Globus pallidus (tissue), 1 donor: ENCODE measurements around the gene PTGES3.
A peak's percentile ranks its signal among the peaks of the same experiment; 100 is the strongest.
"Not testable (repeated sequence)": the region's sequence is repeated elsewhere in the genome, so short reads cannot be mapped to it uniquely, and the experiment has no call there.

Source experiments
- DNase-seq: peaks from one replicate; pipeline ENCODE4 v3.0.0-alpha.2; 2015; ENCODE audit warnings: low spot score

PTGES3 gene, protein sequence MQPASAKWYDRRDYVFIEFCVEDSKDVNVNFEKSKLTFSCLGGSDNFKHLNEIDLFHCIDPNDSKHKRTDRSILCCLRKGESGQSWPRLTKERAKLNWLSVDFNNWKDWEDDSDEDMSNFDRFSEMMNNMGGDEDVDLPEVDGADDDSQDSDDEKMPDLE

DNA sequence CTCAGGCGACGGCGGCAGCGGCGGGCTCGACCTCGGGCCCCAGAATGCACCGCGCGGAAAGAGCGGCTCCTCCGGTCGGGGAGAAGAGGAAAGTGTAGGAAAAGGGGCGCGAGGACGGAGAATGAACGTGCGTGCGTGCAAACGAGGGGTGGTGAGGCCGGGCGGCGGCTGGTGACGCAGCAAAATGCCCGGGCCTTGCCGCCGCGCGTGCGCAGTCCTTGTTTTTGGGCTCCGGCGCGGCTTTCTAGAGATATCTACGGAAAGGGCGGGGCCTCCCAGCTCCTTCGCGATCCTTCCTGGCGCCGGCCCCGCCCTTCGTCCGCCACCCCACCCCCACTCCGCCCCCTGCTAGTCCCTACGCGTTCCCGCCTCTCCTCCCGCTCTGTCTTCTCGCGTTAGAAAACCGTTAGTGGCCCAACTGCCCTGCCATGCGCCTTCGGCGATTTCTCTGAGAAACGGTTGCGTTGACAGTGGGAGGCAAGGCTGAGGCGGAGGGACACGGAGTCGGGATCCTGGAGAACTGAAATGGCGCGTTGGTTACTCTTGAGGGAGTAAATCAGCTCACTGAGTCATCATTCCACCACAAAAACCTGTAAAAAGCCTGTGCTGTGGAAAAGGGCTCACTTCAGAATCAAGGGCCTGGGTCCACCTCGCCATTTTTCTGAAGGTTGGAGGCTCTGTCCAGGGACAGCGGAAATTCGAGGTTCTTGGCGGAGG, at the start of gene PTGES3:
Gene PTGES3 (minus strand): TSS at position 156 of the 717 bp plus-strand sequence. CDS start 285 bp downstream, outside the sequence.
- DNase-seq: peak; percentile 93

DNA sequence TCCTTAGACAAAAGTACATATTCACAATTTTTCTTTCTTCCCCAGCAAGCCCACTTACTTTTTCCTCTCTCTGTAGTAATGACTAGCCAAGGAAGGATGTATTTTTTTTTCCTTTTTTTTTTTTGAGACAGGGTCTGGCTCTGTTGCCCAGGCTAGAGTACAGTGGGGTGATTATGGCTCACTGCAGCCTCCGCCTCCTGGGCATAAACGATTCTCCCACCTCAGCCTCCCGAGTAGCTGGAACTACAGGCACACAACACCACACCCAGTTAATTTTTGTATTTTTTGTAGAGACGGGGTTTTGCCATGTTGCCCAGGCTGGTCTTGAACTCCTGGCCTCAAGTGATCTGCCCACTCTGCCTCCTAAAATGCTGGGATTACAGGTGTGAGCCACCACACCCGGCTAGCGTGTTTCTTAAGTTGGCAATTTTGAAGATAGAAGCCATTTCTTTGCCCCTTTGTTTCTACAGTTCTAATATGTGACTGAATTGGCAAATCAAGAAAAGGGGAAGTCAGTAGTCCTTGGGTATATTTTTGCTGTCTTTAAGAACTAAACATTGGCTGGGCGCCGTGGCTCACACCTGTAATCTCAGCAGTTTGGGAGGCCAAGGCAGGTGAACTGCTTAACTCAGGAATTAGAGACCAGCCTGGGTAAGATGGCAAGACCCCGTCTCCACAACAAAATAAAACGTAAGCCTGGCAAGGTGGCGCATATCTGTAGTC, 40.2 kb upstream of the PTGES3 start:
- DNase-seq: no peak

DNA sequence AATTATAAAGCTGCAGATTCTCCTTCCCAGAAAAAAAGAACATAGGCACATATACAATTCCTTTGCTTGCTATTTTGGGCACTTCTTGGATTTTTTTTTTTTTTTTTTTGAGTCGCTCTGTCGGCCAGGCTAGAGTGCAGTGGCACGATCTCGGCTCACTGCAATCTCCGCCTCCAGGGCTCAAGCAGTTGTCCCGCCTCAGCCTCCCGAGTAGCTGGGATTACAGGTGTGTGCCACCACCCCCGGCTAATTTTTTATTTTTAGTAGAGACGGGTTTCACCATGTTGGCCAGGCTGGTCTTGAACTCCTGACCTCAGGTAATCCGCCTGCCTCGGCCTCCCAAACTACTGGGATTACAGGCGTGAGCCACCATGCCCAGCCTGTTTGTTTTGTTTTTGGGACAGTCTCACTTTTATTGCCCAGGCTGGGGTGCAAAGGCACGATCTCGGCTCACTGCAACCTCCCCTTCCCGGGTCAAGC, 38.2 kb upstream of the PTGES3 start:
- DNase-seq: not testable (repeated sequence)

DNA sequence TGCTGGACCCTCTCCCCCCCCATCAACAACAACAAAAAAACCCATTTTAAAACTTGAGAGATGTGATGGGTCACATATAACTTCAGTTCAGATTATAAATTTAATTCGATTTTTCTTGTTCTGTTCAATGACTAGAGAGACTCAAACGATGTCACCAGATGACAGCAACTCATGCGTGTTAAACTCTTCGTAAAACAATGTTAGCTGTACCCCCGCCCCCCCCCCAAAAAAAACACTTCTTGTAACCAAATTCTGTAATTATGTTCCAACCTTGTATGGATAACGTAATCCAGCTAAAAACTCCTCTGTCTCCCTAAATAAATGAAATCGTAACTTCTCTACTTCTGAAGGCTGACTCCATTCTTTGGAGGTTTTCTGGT, 37.6 kb upstream of the PTGES3 start:
- DNase-seq: no peak

DNA sequence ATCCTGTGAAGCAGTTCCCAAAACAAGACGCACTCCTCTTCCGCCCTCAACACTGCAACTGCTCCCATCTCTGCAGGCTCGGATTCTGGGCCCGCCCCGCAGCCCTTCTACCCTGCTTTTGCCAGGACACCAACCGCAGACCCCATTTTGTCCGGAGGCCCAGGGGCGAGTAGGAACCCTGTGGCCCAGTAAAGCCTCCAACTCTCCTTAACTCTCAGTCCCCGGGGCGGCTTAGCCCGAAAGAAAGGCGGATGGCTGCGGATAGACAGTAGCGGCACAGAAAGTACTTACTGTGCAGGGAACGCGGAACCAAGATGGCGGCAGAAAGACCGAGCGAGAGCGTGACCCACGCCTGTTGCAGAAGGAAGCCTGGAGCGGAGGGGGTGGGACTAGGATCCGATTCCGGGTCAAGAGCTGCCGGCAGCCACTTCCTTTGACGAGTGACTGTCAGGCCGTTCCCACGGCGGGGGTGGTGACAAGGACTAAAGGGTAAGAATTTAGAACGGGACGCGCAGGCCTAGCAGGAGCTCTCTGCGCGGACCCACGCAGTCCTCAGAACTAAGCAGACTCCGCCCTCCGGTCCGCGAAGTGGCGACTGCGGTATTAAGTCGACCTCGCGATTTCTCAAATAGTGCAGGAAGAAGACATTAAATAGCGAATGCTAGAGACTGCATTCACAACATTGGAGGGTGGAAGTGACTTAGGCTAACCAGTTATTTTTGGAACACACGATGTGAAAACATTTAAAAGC, 37.1 kb upstream of the PTGES3 start, which contains the start of gene NACA:
Gene NACA (minus strand): TSS at position 328 of the 751 bp plus-strand sequence. CDS start 778 bp downstream, outside the sequence.
- DNase-seq: peak; percentile 99

DNA sequence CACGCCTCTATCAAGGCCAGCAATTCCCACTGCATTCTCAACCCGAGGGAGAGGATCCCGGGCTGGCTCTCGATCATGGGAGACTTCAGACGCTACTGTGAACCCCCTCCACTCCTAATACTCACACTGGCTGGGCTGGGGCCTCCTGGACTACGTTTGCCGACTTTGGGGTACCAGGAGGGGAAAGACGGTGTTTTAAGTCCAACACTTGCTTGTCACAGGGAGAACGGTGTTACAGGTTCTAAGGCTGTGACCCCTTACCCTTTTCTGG, 36.6 kb upstream of the PTGES3 start:
- no peak for DNase-seq

DNA sequence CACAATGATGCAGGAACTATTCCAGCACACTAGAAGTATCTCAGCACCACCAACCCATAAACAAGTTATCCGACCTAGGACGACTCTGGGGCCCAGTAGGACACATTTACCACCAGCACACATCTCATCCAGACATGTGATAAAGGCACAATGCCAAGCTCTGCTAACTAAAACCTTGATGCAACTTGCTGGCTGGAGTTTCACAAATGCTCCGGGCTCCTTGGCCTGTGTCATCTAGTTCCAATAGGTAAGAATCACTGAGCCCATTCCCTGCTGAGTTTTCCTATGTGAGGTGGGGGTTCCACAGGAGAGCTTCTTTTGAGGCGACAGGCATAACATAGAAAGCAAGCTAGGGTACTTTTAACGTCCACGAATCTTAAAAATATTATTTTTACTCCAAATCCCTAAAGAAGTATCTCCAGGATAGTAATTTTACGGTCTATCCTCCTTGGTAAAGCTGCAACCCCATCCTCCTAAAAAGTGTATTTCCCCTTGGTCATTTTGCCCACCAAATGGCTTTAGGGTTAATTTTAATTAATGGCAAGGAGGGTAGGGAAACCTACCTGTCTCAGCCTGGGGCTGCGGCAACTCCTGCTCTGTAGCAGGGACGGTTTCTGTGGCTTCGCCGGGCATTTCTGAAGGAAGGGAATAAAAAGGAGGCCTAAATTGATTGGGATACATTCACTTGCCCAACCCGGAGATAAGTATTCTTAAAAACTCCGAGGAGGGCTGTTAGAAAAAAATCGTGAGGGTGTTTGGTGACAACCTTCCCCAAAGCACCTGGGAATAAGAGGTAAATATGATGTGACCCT, 36.0 kb upstream of the PTGES3 start:
- DNase-seq: peak; percentile 50

DNA sequence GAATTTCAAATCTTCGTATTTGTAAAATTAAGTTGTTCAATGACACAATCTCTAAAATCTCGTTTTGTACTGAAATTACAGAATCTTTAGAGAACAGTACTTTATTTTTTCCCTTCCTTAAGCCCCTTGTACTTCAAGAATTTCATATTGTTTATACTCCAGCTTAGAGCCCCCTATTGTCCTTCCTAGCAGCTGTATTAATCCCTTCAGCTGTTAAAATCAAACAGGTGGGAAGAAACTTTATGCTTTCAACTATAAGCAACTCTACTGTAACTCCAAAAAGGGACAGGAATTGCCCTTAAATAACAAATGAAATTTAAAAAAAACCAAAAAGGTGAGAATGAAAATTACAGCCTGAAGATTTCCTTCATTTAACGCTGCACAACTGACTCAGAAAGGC, 35.3 kb upstream of the PTGES3 start:
- no peak for DNase-seq

DNA sequence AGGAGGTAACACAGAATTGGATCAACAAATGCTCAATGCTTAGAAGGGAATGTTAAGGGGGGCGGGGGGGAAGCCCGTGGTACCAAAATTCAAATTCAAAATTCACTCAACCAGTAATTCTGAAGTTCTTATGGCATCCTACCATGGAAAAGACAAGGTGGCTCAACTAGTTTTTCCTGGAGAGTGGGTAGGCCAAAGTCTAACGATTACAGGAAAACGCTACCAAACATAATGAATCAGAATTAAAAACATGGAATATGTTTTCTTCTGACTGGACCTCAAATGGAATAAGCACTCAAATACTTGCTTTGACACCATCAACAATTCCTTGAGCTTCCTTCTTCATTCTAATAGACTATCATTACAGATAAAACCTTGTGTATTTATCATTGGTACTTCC, 34.7 kb upstream of the PTGES3 start:
- DNase-seq: no peak

DNA sequence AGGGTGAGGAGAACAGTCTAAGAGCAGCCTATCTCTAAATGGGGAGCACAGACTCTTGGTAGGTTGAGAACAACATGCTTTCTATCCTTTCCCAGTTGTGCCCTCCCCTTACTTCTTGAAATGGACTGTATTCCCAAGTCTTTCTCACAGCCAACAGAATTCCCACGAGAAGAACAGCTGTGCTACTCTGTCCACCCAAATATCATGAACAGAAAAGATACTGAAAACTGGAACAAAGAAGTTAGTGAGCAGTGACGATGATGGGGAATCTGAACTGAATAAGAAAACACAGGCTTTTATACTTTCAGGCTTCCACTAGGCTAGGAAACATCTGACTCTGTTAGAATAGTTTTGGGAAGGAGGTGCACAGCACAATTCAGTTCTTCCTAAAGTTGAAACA, 33.6 kb upstream of the PTGES3 start:
- DNase-seq: peak; percentile 19

DNA sequence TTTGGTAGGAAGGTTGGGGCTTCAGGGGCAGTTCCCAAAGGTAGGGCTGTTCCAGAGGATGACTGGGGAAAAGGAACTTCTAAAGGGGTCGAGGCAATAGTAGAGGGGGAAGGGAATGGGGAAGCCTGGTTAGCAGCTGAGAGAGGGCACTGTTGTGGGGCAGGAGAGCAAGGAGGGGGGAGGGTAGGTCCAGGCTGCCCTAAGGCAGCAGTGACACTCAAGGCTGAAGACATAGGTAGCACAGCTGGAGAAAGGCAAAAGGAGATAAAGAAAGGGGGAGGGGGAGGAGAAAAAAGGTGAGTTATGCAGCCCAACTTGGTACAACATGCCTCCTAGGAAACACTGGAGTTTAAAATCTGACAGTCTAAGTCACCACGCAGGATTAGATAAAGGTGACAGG, 33.1 kb upstream of the PTGES3 start:
- DNase-seq: no peak

DNA sequence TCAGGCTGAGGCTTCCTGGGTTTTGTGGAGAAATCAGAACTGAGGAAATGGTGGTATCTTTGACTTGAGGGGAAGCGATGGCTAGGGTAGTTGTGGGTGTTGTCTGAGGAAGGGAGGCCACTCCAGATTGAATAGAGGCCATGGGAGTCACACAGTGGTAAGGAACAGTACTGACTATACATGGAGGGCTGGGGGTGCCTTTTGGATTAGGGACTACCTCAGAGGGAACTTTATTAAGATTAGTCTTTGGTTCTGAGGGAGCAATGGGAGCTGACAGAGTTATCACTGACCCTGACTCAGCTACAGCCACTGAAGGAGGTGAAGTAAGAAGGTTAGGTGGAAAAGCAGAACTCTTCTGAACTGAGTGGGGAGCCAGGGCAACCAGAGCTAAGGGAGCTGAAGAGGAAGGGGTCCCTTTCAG, 32.7 kb upstream of the PTGES3 start:
- no peak for DNase-seq

DNA sequence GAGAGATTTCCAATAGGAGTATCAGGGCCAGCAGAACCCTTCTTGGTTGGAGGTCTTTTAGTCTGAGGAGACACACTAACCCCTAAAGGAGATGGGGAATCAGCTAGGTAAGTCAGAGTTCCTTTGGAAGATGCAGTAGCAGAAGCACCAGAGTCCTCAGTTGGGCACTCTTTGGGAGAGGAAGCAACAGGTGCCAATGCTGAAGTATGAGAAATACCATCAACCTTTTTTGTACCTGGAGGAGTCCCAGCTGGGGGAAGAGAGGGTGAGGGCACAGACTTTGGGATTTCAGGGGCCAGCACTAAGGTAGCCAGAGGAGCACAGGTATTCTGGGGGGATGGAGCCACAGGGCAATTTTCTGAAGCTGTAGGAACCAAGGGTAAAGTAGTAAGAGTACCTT, 31.0 kb upstream of the PTGES3 start:
- no peak for DNase-seq

DNA sequence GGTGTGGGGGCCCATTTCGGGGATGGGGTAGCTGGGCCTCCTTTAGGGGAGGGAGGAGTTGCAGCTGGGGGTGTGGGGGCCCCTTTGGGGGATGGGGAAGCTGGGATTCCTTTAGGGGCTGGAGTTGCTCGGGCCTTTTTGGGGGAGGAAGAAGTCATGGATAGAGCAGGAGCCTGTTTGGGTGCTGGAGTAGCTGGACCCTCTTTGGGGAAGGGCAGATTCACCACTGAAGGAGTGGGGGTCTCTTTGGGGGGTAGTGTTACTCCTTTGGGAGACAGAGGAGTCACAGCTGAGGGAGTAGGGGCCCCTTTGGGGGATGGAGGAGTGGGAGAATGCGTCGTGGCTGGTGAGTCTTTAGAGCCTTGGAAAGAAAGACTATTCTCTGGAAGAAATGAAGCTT, 30.6 kb upstream of the PTGES3 start:
- no peak for DNase-seq

DNA sequence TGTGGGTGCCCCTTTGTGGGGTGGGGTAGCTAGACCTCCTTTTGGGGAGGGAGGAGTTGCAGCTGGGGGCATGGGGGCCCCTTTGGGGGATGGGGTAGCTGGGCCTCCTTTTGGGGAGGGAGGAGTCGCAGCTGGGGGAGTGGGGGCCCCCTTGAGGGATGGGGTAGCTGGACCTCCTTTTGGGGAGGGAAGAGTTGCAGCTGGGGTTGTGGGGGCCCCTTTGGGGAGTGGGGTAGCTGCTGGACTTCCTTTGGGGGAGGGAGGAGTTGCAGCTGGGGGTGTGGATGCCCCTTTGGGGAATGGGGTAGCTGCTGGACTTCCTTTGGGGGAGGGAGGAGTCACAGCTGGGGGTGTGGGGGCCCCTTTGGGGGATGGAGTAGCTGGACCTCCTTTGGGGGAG, 30.1 kb upstream of the PTGES3 start:
- no peak for DNase-seq

DNA sequence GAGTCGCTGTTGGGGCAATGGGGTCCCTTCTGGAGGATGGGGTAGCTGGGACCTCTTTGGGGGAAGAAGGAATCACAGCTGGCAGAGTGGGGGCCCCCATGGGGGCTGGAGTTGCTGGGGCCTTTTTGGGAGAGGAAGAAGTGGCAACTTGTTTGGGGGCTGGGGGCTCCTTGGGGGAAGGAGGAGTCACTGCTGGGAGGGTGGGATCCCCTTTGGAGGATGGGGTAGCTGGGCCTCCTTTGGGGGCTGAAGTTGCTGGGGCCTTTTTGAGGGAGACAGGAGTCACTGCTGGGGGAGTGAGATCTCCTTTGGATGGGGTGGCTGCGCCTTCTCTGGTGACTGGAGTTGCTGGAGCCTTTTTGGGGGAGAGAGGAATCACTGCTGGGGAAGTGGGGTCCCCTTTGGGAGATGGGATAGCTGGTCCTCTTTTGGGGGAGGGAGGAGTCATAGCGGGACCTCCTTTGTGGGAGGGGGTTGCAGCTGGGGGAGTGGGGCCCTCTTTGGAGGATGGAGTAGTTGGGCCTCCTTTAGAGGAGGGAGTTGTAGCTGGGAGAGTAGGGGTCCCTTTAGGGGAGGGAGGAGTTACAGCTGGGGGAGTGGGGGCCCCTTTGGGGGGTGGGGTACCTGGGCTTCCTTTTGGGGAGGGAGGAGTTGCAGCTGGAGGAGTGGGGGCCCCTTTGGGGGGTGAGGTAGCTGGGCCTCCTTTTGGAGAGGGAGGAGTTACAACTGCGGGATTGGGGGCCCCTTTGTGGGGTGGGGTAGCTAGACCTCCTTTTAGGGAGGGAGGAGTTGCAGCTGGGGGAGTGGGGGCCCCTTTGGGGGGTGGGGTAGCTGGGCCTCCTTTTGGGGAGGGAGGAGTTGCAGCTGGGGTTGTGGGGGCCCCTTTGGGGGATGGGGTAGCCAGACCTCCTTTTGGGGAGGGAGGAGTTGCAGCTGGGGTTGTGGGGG, 29.1 kb upstream of the PTGES3 start:
- DNase-seq: no peak

DNA sequence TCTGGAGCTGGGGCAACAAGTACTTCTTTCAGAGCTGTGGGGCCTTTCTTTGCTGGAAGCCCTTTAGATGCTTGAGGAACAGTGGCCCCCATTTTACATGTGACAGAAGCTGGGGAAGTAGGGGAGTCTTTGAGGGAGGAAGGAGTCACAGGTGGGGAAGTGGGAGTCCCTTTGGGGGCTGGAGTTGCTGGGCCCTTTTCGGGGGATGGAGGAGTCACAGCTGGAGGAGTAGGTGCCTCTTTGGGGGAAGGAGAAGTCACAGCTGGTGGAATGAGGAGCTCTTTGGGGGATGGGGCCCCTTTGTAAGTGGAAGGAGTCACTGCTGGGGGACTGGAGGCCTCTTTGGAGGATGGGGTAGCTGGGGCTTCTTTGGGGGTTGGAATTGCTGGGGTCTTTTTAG, 28.4 kb upstream of the PTGES3 start:
- no peak for DNase-seq

DNA sequence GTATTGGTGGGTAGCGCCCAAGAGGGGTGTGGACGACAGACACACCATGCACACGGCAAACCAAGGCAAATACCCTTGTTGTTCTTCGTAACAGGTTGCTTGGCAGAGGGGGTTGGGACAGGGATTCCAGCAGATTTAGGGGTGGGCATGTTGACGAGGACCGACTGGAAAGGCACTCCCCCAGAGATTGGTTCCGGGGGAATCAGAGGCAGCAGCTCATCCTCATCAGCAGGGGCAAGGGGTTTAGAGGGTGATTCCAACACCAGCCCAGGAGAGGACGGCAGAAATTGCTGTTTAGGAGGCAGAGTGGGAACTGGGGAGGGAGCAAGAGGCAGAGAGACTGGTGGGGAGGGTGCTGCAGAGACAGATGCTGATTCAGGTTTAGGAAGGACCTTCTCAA, 27.7 kb upstream of the PTGES3 start:
- DNase-seq: no peak

DNA sequence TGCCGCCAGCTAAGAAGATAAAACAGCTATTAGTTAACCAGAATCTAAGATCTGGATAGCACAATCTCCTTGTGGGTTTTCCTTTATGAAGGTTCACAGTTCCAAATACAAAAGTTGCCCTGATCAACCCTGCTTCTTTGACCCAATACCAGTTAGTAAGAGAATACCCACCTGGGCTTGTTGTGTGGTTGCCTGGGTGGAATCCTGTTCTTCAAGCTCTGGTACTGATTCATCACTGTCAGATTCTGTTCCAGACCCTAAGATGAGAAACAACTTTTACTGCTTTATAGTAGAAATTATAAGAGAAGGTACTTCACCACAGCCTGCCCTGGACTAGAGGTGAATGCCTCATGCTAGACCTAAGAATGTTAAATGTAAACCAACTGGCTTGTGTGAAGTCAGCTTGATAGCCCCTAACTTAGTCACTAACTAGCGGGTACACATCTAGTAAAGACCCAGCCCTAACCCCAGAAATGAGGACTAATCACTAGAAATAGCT, 26.4 kb upstream of the PTGES3 start:
- DNase-seq: no peak

DNA sequence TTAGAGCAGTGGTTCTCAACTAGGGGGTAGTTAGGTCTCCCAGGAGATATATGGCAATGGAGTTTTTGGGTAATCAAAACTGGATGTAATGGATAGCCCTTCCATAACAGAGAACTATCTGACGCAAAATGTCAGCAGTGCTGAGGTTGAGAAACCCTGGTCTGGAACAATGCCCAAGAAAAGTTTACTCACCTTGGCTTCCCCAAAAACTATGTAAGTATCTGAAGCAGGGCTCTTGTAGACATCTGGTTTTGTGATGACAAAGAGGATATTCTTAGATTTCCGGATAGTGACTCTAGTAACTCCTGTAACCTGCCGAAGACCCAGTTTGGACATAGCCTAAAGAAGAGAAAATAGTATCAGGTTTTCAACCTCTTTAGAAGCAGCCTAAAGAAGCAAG, 25.3 kb upstream of the PTGES3 start:
- DNase-seq: no peak
